GM10266 (cell line): ENCODE measurements around the gene LRRN4.
"Not testable (repeated sequence)": the region's sequence is repeated elsewhere in the genome, so short reads cannot be mapped to it uniquely, and the experiment has no call there.

Experiments
- DNase-seq: peaks from one replicate; pipeline ENCODE4 v3.0.0; 2012; ENCODE audit errors: extremely low spot score
- CTCF ChIP-seq: IDR thresholded peaks from 2 replicates; pipeline ENCODE4 v1.5.1; 2012; ENCODE audit warnings: mild to moderate bottlenecking, low read depth; ENCODE audit not compliant: control insufficient read depth, insufficient read depth; ENCODE audit errors: missing control alignments

Gene LRRN4

GRCh38 chr20:6060213-6060612 lies 6.4 kb upstream of the LRRN4 start:
- no peak for TF ChIP-seq CTCF
- DNase-seq, result no peak

- TF ChIP-seq CTCF, result no peak
- DNase-seq, result no peak
Observed at GRCh38 chr20:6058684-6059295, 4.9 kb upstream of the LRRN4 start.

GRCh38 chr20:6057691-6058090 lies 3.8 kb upstream of the LRRN4 start:
- no peak for TF ChIP-seq CTCF
- DNase-seq, result no peak

GRCh38 chr20:6057139-6057538 lies 3.3 kb upstream of the LRRN4 start:
- no peak for TF ChIP-seq CTCF
- DNase-seq, result no peak

- no peak for TF ChIP-seq CTCF
- DNase-seq, result no peak
Observed at GRCh38 chr20:6055981-6056569, 2.2 kb upstream of the LRRN4 start.

GRCh38 chr20:6055161-6055783 lies 1.4 kb upstream of the LRRN4 start:
- no peak for TF ChIP-seq CTCF
- no peak for DNase-seq

- not testable (repeated sequence) for DNase-seq
Observed at GRCh38 chr20:6054689-6055051, 810 bp upstream of the LRRN4 start.
